GM21526 (cell line): ENCODE measurements around the gene R3HDM4.
"Not testable (repeated sequence)": the region's sequence is repeated elsewhere in the genome, so short reads cannot be mapped to it uniquely, and the experiment has no call there.

Experiments
- ATAC-seq: cut with Tn5 transposase; IDR thresholded peaks from one replicate; pipeline ENCODE4 v1.9.1; 2021; ENCODE audit warnings: moderate library complexity; ENCODE audit not compliant: unreplicated experiment, low FRiP score

Gene R3HDM4

DNA sequence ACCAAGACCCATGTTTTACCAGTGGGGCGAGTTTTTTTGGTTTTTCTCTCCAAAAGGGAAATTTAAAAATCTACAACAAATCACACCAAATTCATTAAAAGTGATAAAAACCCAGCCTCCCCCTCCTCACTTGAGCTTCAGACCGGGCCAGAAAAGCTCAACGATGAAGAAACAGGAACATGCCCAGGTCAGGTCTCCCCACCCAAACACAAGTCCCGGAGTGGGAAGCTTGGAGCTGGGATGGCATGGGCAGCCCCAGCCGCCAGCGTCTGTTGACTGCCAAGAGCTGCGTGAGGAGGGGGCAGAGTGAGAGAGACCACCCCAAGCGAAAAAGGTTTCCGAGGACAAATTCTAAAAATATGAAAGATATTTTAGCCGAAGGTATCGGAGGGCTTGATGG is 16.0 kb downstream of the R3HDM4 start:
- ATAC-seq, result no peak

GRCh38 chr19:896434-896833 is 16.6 kb downstream of the R3HDM4 start:
- no peak for ATAC-seq

DNA sequence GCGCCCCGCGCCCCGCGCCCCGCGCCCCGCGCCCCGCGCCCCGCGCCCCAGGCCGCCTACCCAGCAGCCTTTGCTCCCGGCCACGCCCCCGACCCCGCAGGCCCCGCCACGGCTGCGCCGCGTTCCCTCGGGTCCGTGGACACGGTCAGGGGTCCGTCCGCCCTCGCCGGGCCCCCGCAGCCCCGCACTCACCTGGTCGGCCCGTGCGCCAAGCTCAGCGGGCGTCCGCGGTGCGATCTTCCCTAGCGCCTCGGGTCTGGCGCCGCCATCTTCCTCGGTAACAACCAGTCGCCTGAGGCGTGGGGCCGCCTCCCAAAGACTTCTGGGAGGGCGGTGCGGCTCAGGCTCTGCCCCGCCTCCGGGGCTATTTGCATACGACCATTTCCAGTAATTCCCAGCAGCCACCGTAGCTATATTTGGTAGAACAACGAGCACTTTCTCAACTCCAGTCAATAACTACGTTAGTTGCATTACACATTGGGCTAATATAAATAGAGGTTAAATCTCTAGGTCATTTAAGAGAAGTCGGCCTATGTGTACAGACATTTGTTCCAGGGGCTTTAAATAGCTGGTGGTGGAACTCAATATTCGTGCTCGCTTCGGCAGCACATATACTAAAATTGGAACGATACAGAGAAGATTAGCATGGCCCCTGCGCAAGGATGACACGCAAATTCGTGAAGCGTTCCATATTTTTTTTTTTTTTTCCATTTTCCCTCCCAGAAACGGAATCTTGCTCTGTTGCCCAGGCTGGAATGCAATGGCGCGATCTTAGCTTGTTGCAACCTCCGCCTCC is 19.9 kb downstream of the R3HDM4 start, which contains the start of the genes MED16 and RNU6-9:
TSS of gene MED16 (minus strand) at position 294 of the 796 bp plus-strand sequence. CDS start 2,056 bp downstream, outside the sequence.
TSS of gene RNU6-9 (plus strand) at position 591 of the 796 bp plus-strand sequence.
- peak; percentile 52 for ATAC-seq

DNA sequence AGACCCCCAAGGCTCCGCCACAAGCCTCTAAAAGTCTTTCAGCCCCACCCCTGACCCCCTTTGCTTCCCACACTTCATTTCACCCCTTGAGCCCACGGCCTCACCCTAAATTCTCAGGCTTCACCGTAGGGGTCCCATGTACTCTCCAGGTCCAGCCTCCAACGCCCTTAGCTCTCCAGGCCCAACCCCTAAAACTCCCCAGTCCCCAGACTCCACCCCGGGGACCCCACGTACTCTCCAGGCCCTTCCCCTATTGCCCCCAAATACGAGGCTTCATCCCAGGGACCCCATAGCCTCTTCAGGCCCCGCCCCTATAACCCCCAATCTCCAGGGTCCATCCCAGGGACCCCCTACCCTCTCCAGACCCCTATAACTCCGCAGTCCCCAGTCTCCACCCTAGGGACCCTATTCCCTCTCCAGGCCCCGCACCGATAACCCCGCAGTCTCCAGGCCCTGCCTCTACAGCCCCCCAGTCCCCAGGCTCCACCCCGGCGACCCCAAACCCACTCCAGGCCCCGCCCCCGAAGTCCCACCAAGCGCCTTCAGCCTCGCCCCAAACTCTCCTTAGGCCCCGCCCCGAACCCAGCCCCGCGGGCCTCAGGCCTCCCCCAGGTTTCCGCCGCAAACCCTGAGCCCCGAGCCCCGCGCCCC is 20.7 kb downstream of the R3HDM4 start:
- ATAC-seq, result no peak

DNA sequence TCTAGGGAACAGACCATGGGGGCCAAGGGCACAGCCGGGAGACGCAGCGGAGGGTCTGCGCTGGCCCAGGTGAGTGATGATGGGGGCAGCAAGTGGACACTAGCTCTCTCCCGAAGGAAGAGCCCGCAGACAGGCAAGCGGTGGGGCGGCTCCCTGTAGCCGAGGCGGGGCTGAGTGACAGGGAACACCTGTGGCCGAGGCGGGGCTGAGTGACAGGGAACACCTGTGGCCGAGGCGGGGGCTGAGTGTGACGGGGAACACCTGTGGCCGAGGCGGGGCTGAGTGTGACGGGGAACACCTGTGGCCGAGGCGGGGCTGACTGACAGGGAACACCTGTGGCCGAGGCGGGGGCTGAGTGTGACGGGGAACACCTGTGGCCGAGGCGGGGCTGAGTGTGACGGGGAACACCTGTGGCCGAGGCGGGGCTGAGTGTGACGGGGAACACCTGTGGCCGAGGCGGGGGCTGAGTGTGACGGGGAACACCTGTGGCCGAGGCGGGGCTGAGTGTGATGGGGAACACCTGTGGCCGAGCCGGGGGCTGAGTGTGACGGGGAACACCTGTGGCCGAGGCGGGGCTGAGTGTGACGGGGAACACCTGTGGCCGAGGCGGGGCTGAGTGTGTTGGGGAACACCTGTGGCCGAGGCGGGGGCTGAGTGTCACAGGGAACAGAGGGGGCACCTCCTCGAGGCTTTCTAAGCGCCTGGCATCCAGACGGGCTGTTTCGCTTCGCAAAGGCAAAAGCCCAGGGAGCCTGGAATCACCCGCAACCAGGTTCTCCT is 21.4 kb downstream of the R3HDM4 start:
- not testable (repeated sequence) for ATAC-seq

DNA sequence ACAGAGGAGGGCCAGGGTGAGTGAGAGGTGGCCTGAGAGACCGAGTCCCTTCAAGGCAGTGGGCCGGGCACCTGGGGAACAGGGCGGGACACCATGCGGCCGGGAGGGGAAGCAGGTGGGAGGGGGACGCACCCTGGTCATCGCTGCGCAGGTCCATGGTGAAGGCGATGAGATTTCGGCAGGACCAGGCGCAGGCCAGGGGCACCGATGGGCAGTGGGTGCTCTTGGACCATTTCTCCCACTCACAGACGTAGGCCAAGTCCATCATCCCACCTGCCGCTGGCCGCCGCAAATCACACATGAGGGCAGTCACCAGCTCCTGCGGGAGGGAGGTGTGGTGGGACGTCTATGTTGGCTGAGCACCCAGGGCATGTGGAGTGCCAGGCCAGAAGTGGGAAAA is 22.2 kb downstream of the R3HDM4 start:
- no peak for ATAC-seq

DNA sequence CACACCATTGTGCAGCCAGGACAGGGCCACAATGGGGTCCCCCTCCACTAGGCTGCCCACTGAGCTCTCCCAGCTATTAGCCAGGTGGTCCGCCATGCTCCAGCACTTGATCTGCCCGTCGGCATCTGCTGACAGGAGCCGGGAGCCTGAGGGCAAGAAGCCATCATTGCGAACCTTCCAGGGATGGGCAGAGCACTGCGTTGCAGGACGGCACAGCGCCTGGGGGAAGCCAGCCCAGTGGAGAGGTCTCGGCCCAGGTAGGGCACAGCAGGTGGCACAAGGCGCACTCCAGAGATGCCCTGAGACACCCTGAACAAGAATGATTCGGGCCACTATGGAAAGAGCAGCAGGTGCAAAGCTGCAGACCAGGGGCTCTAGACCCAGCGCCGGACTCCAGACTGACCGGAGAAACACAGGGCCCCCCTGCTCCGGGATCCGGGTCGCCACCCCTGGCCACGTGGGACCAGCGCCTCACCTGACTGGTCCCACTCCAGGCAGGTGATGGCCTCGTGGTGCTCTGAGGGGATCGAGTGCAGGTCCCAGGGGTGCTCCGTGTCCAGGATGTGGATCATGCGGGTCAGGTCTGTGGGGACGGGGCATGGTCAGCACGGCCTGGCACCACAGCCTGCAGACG is 23.2 kb downstream of the R3HDM4 start:
- no peak for ATAC-seq

DNA sequence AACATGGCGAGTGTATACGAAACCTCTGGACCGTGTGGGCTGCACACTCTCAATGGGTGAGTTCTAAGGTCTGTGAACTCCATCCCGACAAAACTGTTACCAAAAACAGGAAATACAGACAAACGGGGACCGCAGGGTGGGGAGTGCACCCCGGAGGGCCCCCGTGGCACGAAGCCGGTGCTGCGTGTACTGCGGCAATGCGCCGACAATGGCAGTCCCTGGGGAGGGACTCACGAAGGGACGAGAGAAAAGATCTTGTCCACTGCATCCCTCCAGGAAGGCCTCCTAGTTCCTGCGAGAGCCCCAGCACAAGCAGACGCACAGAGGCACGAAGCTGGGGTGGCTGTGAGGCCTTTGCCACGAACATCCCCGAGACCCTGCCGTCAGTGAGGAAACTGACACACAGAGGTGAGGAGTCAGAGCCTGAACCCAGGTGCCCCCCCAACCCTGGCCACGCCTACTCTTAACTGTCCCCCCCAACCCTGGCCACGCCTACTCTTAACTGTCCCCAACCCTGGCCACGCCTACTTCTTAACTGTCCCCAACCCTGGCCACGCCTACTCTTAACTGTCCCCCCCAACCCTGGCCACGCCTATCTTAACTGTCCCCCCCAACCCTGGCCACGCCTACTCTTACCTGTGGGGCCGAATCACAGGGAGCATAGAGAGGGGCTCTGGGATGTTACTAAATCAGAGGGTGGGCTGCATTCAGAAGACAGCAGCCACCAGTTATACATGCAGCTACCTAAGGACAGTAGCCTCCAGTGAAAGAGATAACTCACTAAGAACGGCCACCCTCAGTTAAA is 24.2 kb downstream of the R3HDM4 start:
- no peak for ATAC-seq

GRCh38 chr19:887599-887998 is 25.4 kb downstream of the R3HDM4 start:
- ATAC-seq, result no peak

- ATAC-seq, result no peak
These were observed 25.9 kb downstream of the R3HDM4 start for GRCh38 chr19:887072-887471.

- no peak for ATAC-seq
These were observed 27.3 kb downstream of the R3HDM4 start for GRCh38 chr19:885536-886224.

GRCh38 chr19:884420-885211 is 28.4 kb downstream of the R3HDM4 start:
- no peak for ATAC-seq

DNA sequence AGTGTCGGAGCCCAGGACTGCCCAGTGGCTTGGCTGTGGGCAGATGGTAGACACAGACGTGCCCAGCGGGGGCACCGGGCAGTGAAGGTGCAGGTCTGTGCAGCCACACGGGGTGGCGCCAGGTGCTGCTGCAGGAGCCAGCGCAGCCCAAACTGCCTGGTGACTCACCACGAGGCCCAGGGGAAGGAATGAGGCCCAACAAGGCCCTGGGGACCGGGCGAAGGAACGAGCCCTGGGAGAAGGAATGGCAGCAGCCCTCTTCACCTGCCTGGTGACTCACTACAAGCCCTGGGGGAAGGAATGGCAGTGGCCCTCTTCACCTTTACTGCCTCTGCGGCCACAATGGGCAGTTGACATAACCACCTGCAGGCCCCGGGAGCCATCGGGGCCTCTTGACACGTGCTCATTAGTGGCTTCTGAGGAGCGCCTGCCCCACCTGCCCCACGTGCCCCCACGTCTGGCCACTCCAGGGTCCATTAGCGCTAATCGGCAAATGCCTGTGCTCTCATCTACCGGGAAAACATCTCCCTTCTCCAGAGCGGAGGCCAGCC is 29.3 kb downstream of the R3HDM4 start:
- no peak for ATAC-seq

- no peak for ATAC-seq
These were observed 30.0 kb downstream of the R3HDM4 start for GRCh38 chr19:882871-883497.

DNA sequence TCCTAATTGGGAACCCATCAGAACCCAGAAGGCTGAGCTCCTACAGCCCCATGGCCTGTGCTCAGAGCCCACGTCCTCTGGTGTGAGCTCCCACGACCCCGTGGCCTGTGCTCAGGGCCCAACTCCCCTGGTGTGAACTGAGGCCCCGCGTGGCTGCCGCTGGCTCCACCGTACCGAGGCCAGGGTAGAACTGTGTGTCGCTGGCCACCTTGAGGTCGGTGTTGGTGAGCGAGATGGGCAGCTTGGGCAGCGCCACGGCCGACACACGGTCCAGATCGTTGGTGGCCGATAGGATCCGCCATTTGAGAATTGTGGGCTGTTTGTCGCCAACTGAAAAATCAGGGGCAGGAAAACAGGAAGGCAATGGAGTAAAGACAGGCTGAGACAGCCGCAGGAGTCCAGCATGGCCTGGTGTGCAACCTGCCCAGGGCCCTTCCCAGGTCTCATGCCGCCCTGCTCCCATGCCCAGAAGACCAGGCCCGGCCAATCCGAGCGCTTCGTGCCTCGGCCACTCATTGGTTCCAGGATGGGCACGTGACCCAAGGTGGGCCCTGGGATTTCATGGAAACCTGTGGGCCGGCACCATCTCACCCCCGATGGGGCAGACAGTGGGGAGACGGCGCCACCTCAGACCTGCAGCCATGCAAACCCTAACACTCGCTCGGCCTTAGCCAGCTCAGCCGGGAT is 31.5 kb downstream of the R3HDM4 start:
- ATAC-seq, result no peak

GRCh38 chr19:879711-880438 is 33.1 kb downstream of the R3HDM4 start:
- no peak for ATAC-seq
